K562 (cell line): Measurements from ENCODE around the gene ADK. TPM values are rescaled to one million over a fixed set of nuclear protein-coding genes. Genes with fewer than 3 reads are reported as not detected.

Experiments used
- CREB1 ChIP-seq, 2 experiments: sonication (generic) in 1 of 2; formaldehyde crosslinking in 1 of 2; IDR thresholded peaks; 2 replicates each; pipeline versions ENCODE4 v1.6.1 to v1.8.0; 2012 to 2022; ENCODE audit warnings: inconsistent platforms in 1 of 2, mild to moderate bottlenecking in 1 of 2, missing genetic modification reagents in 1 of 2, moderate library complexity in 1 of 2
- CXXC5 ChIP-seq: fragments of 250-450 bp; sonication (Bioruptor Pico); IDR thresholded peaks from 2 replicates; pipeline ENCODE4 v1.8.0; 2022; ENCODE audit warnings: inconsistent platforms, mild to moderate bottlenecking, moderate library complexity
- EWSR1 ChIP-seq: fragments of 450-650 bp; IDR thresholded peaks from 2 replicates; pipeline ENCODE4 v1.6.1; 2018; ENCODE audit warnings: borderline replicate concordance, mild to moderate bottlenecking, low read depth, moderate library complexity; ENCODE audit not compliant: partially characterized antibody
- FOXK1 ChIP-seq: sonication (generic); formaldehyde crosslinking; IDR thresholded peaks from 2 replicates; pipeline ENCODE4 v1.8.0; 2022; ENCODE audit warnings: missing genetic modification reagents, mild to moderate bottlenecking, borderline replicate concordance
- KAT2B ChIP-seq: IDR thresholded peaks from one replicate; pipeline ENCODE4 v1.6.1; 2012; ENCODE audit warnings: low read depth, mild to moderate bottlenecking, control low read depth, inconsistent platforms, low read length, moderate library complexity
- MCM3 ChIP-seq: fragments of 450-650 bp; IDR thresholded peaks from 2 replicates; pipeline ENCODE4 v1.6.1; 2016
- SMAD4 ChIP-seq: fragments of 250-450 bp; sonication (Bioruptor Pico); conservative IDR thresholded peaks from 2 replicates; pipeline ENCODE4 v1.8.0; 2021; ENCODE audit warnings: inconsistent platforms, mild to moderate bottlenecking, moderate library complexity
- SMARCB1 ChIP-seq: IDR thresholded peaks from 2 replicates; pipeline ENCODE4 v1.6.1; 2011; ENCODE audit warnings: improper control_type of control experiment, low read depth; ENCODE audit not compliant: insufficient read length
- SOX6 ChIP-seq: fragments of 450-650 bp; IDR thresholded peaks from 2 replicates; pipeline ENCODE4 v1.6.1; 2014; ENCODE audit warnings: mild to moderate bottlenecking
- STAG1 ChIP-seq: sonication (generic); formaldehyde crosslinking; IDR thresholded peaks from 2 replicates; pipeline ENCODE4 v1.5.0; 2020; ENCODE audit warnings: missing genetic modification reagents, borderline replicate concordance
- TARDBP ChIP-seq: fragments of 450-650 bp; IDR thresholded peaks from 2 replicates; pipeline ENCODE4 v1.6.1; 2016
- ZBTB7A ChIP-seq: IDR thresholded peaks from 2 replicates; pipeline ENCODE4 v1.6.1; 2011; ENCODE audit warnings: low read depth, mild to moderate bottlenecking, low read length, moderate library complexity, borderline replicate concordance; ENCODE audit not compliant: control insufficient read depth
- ZNF175 ChIP-seq: fragments of 200-800 bp; sonication (Bioruptor generic); IDR thresholded peaks from 2 replicates; pipeline ENCODE4 v1.6.1; 2016; ENCODE audit warnings: low read depth, mild to moderate bottlenecking, missing genetic modification characterization, missing compliant biosample characterization
- ZNF41 ChIP-seq: fragments of 250-450 bp; sonication (Bioruptor Pico); conservative IDR thresholded peaks from 2 replicates; pipeline ENCODE4 v1.4.0; 2020; ENCODE audit warnings: mild to moderate bottlenecking
- ZNF75A ChIP-seq: fragments of 450-650 bp; formaldehyde crosslinking; IDR thresholded peaks from 2 replicates; pipeline ENCODE4 v1.4.0; 2020; ENCODE audit warnings: mild to moderate bottlenecking
- polyA plus RNA-seq, 8 experiments: library from polyadenylated mRNA; depleted of rRNA in 4 of 8; stranded (reverse) in 5 of 8; unstranded in 3 of 8; fragments of >200 nt; fragmentation: Nextera tagmentation in 2 of 8; fragmentation: Illumina TruSeq in 1 of 8; extraction: Ambion mirVana in 2 of 8; extraction: Trizol in 1 of 8; gene quantifications; 2 replicates each; pipeline versions ENCODE4 v1.2.1 to v1.2.3, GENCODE V29; 2011 to 2014; ENCODE audit warnings: inconsistent platforms in 1 of 8, missing spikeins in 1 of 8
- total RNA-seq, 7 experiments: library from RNA; depleted of rRNA in 6 of 7; stranded (reverse); fragments of >200 nt in 6 of 7; fragmentation: Illumina TruSeq in 2 of 7; extraction: Trizol in 2 of 7; gene quantifications; 2 replicates each; pipeline versions ENCODE4 v1.2.1 to v1.2.3, GENCODE V29; 2011 to 2021; ENCODE audit warnings: low replicate concordance in 1 of 7
- TF ChIP-seq, protein P1 (sequence below), 2 experiments: fragments of 450-650 bp; formaldehyde crosslinking in 1 of 2; IDR thresholded peaks; 2 replicates each; pipeline versions ENCODE4 v1.4.0 to v1.6.1; 2014 to 2020; ENCODE audit warnings: mild to moderate bottlenecking in 2 of 2, borderline replicate concordance in 1 of 2, low read depth in 1 of 2
- TF ChIP-seq, protein P2 (sequence below): fragments of 450-650 bp; IDR thresholded peaks from 2 replicates; pipeline ENCODE4 v1.6.1; 2017; ENCODE audit warnings: antibody characterized with exemption, mild to moderate bottlenecking

ADK gene
- total and polyA plus RNA-seq, 9 of the 15 experiments (the other 6 are each of a cell fraction or from before 2014, with no cell fraction given) = 54.2 to 97.8 (median 73.6) TPM

DNA sequence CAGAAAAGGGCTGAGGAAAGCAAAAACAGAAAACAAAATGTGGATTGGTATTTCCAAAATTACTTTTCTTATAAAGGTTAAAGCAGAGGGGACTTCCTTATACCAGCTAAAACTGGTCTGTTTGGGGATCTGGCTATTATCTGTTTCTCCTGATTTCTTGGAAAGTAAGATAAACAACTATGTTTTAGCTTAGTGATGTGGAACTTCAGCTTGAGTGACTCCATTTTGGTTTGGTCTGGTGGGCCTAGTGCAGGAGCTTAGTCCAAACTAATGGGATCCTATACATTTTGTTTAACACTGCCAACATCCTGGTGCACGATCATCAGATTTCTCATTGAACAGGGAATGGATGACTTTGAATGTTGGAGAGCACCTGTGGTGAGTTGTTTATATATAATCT is 283.5 kb downstream of the ADK start (continued):
- TF ChIP-seq, protein P1, sequence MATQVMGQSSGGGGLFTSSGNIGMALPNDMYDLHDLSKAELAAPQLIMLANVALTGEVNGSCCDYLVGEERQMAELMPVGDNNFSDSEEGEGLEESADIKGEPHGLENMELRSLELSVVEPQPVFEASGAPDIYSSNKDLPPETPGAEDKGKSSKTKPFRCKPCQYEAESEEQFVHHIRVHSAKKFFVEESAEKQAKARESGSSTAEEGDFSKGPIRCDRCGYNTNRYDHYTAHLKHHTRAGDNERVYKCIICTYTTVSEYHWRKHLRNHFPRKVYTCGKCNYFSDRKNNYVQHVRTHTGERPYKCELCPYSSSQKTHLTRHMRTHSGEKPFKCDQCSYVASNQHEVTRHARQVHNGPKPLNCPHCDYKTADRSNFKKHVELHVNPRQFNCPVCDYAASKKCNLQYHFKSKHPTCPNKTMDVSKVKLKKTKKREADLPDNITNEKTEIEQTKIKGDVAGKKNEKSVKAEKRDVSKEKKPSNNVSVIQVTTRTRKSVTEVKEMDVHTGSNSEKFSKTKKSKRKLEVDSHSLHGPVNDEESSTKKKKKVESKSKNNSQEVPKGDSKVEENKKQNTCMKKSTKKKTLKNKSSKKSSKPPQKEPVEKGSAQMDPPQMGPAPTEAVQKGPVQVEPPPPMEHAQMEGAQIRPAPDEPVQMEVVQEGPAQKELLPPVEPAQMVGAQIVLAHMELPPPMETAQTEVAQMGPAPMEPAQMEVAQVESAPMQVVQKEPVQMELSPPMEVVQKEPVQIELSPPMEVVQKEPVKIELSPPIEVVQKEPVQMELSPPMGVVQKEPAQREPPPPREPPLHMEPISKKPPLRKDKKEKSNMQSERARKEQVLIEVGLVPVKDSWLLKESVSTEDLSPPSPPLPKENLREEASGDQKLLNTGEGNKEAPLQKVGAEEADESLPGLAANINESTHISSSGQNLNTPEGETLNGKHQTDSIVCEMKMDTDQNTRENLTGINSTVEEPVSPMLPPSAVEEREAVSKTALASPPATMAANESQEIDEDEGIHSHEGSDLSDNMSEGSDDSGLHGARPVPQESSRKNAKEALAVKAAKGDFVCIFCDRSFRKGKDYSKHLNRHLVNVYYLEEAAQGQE (IDR thresholded peaks at IDR 0.05; ENCODE audit: borderline replicate concordance) = peak; percentile 84
- TF ChIP-seq, protein P1 (CRISPR knock-in tag; IDR thresholded peaks at IDR 0.05; ENCODE audit: low read depth) = no peak
- peak; percentile 76; the same call in 1 of the 2 replicates for TF ChIP-seq ZNF41 (CRISPR knock-in tag)
- no peak for TF ChIP-seq MCM3
- no peak for TF ChIP-seq TARDBP
- no peak for TF ChIP-seq ZNF75A (CRISPR knock-in tag)
- no peak for TF ChIP-seq ZBTB7A
- no peak for TF ChIP-seq EWSR1
- TF ChIP-seq FOXK1 (CRISPR knock-in tag) = no peak
- TF ChIP-seq ZNF175 = 0 out of 2 replicates have a peak, but pooled peaks have one; percentile 62
- TF ChIP-seq SOX6 = no peak
- no peak for TF ChIP-seq CREB1 (IDR thresholded peaks at IDR 0.05)
- no peak for TF ChIP-seq CREB1 (CRISPR knock-in tag; IDR thresholded peaks at IDR 0.05)
- peak; percentile 38 for TF ChIP-seq CXXC5
- TF ChIP-seq KAT2B = no peak
- no peak for TF ChIP-seq STAG1 (CRISPR knock-in tag)
- no peak for TF ChIP-seq SMARCB1
- TF ChIP-seq SMAD4 (CRISPR knock-in tag) = peak; percentile 57
- TF ChIP-seq, protein P2, sequence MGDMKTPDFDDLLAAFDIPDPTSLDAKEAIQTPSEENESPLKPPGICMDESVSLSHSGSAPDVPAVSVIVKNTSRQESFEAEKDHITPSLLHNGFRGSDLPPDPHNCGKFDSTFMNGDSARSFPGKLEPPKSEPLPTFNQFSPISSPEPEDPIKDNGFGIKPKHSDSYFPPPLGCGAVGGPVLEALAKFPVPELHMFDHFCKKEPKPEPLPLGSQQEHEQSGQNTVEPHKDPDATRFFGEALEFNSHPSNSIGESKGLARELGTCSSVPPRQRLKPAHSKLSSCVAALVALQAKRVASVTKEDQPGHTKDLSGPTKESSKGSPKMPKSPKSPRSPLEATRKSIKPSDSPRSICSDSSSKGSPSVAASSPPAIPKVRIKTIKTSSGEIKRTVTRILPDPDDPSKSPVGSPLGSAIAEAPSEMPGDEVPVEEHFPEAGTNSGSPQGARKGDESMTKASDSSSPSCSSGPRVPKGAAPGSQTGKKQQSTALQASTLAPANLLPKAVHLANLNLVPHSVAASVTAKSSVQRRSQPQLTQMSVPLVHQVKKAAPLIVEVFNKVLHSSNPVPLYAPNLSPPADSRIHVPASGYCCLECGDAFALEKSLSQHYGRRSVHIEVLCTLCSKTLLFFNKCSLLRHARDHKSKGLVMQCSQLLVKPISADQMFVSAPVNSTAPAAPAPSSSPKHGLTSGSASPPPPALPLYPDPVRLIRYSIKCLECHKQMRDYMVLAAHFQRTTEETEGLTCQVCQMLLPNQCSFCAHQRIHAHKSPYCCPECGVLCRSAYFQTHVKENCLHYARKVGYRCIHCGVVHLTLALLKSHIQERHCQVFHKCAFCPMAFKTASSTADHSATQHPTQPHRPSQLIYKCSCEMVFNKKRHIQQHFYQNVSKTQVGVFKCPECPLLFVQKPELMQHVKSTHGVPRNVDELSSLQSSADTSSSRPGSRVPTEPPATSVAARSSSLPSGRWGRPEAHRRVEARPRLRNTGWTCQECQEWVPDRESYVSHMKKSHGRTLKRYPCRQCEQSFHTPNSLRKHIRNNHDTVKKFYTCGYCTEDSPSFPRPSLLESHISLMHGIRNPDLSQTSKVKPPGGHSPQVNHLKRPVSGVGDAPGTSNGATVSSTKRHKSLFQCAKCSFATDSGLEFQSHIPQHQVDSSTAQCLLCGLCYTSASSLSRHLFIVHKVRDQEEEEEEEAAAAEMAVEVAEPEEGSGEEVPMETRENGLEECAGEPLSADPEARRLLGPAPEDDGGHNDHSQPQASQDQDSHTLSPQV = peak; percentile 82
